Neural cell (in vitro differentiated cells): ENCODE results near the gene UNC5C. TPM values are rescaled to one million over a fixed set of nuclear protein-coding genes. Genes with fewer than 3 reads are reported as not detected.
A peak's percentile ranks its signal among the peaks of the same experiment; 100 is the strongest.

Experiments used
- H2AFZ ChIP-seq: fragments of 200-600, 300-800 bp; sonication (generic), shearing (Covaris generic); 2 replicates; pipeline ENCODE4 v1.6.0; 2014; ENCODE audit warnings: low read depth, mild to moderate bottlenecking, antibody characterized with exemption, low read length, moderate library complexity
- H3F3A ChIP-seq: fragments of 200-600 bp; shearing (Covaris generic); 2 replicates; pipeline ENCODE4 v1.6.1; 2016; ENCODE audit warnings: mild to moderate bottlenecking, moderate library complexity, mixed read lengths, antibody characterized with exemption, low read length; ENCODE audit not compliant: insufficient read depth, poor library complexity, severe bottlenecking
- H3K27ac ChIP-seq: fragments of 200-600, 300-800 bp; sonication (generic), shearing (Covaris generic); 2 replicates; pipeline ENCODE4 v1.5.1; 2014; ENCODE audit warnings: mild to moderate bottlenecking, low read length, moderate library complexity
- H3K27me3 ChIP-seq: fragments of 300-800, 200-600 bp; sonication (generic), shearing (Covaris generic); 2 replicates; pipeline ENCODE4 v1.6.0; 2014; ENCODE audit warnings: mild to moderate bottlenecking, low read depth, low read length, moderate library complexity; ENCODE audit not compliant: insufficient read depth
- H3K36me3 ChIP-seq: fragments of 300-800, 200-600 bp; sonication (generic), shearing (Covaris generic); 2 replicates; pipeline ENCODE4 v1.5.1; 2014; ENCODE audit warnings: mild to moderate bottlenecking, antibody characterized with exemption, low read length, moderate library complexity; ENCODE audit not compliant: insufficient read depth
- H3K4me2 ChIP-seq: fragments of 300-800, 200-600 bp; sonication (generic), shearing (Covaris generic); 2 replicates; pipeline ENCODE4 v1.6.0; 2014; ENCODE audit warnings: mild to moderate bottlenecking, low read length
- H3K4me3 ChIP-seq: fragments of 300-800, 200-600 bp; sonication (generic), shearing (Covaris generic); 2 replicates; pipeline ENCODE4 v1.5.1; 2014; ENCODE audit warnings: mild to moderate bottlenecking, low read length, moderate library complexity
- H3K79me2 ChIP-seq: fragments of 200-600 bp; shearing (Covaris generic); replicated peaks from 2 replicates; pipeline ENCODE4 v1.6.0; 2014; ENCODE audit warnings: mild to moderate bottlenecking, low read length, moderate library complexity; ENCODE audit not compliant: insufficient read depth
- H3K9ac ChIP-seq: fragments of 300-800, 200-600 bp; sonication (generic), shearing (Covaris generic); 2 replicates; pipeline ENCODE4 v1.6.1; 2016; ENCODE audit warnings: mild to moderate bottlenecking, low read length, mixed read lengths
- H3K9me2 ChIP-seq: fragments of 200-600 bp; shearing (Covaris generic); 2 replicates; pipeline ENCODE4 v1.6.1; 2016; ENCODE audit warnings: mild to moderate bottlenecking, low read length, mixed read lengths; ENCODE audit not compliant: insufficient read depth
- H3K9me3 ChIP-seq: fragments of 200-600, 300-800 bp; sonication (generic), shearing (Covaris generic); 2 replicates; pipeline ENCODE4 v1.6.1; 2016; ENCODE audit warnings: mild to moderate bottlenecking, mixed run types, low read length, moderate library complexity, mixed read lengths
- H4K20me1 ChIP-seq: fragments of 200-600 bp; shearing (Covaris generic); 2 replicates; pipeline ENCODE4 v1.6.1; 2016; ENCODE audit warnings: mild to moderate bottlenecking, mixed run types; ENCODE audit not compliant: insufficient read depth
- CTCF ChIP-seq: fragments of 450-650 bp; IDR thresholded peaks from 2 replicates; pipeline ENCODE4 v1.5.1; 2014; ENCODE audit warnings: antibody characterized with exemption, mild to moderate bottlenecking, moderate library complexity; ENCODE audit not compliant: poor library complexity, severe bottlenecking
- EP300 ChIP-seq: fragments of 450-650 bp; conservative IDR thresholded peaks from 2 replicates; pipeline ENCODE4 v1.6.1; 2014; ENCODE audit warnings: antibody characterized with exemption, mild to moderate bottlenecking, moderate library complexity; ENCODE audit not compliant: poor library complexity, severe bottlenecking
- EZH2 ChIP-seq: fragments of 200-600, 300-800 bp; shearing (Covaris generic), sonication (generic); IDR thresholded peaks from 2 replicates; pipeline ENCODE4 v1.6.1; 2014; ENCODE audit warnings: antibody characterized with exemption, low read length, borderline replicate concordance, mild to moderate bottlenecking; ENCODE audit not compliant: insufficient read depth, poor library complexity, severe bottlenecking
- MXI1 ChIP-seq: fragments of 450-650 bp; conservative IDR thresholded peaks from 2 replicates; pipeline ENCODE4 v1.6.1; 2014; ENCODE audit warnings: antibody characterized with exemption, mild to moderate bottlenecking; ENCODE audit not compliant: poor library complexity, severe bottlenecking
- POLR2AphosphoS5 ChIP-seq: IDR thresholded peaks from 2 replicates; pipeline ENCODE4 v1.6.1; 2012
- RAD21 ChIP-seq: fragments of 450-650 bp; conservative IDR thresholded peaks from 2 replicates; pipeline ENCODE4 v1.6.1; 2014; ENCODE audit warnings: antibody characterized with exemption, mild to moderate bottlenecking, moderate library complexity
- SMC3 ChIP-seq: fragments of 450-650 bp; conservative IDR thresholded peaks from 2 replicates; pipeline ENCODE4 v1.6.1; 2014; ENCODE audit warnings: antibody characterized with exemption, mild to moderate bottlenecking, moderate library complexity; ENCODE audit not compliant: poor library complexity
- TAF1 ChIP-seq: IDR thresholded peaks from 2 replicates; pipeline ENCODE4 v1.6.1; 2012; ENCODE audit warnings: low read depth
- polyA minus RNA-seq: library from RNA; depleted of rRNA, polyadenylated mRNA; stranded (reverse); fragments of >200 nt; gene quantifications from 2 replicates; pipeline ENCODE4 v1.2.3, GENCODE V29; 2014
- polyA plus RNA-seq: library from polyadenylated mRNA; depleted of rRNA; stranded (reverse); fragments of >200 nt; gene quantifications from 2 replicates; pipeline ENCODE4 v1.2.3, GENCODE V29; 2014

The UNC5C gene
- polyA plus RNA-seq (0.56 and 0.72 TPM in 2 replicates), polyA minus RNA-seq (2.2 and 2.5 TPM in 2 replicates)

- Histone ChIP-seq H3K27me3 (peaks cover 69% of the 10 kb centered on the region), H3K9me2 (no peaks in the 10 kb centered on the region), H2AFZ (no peak within 1 kb of the TSS), H3F3A (no peaks in the 10 kb centered on the region), H3K79me2 (no peaks in the 10 kb centered on the region), H3K36me3 (no peaks in the 10 kb centered on the region), H3K27ac (no peak within 1 kb of the TSS), H3K9ac (peak within 1 kb of the TSS; percentile 31), H4K20me1 (no peaks in the 10 kb centered on the region), H3K4me2 (peak within 1 kb of the TSS; percentile 68), H3K9me3 (no peaks in the 10 kb centered on the region), H3K4me3 (peak within 1 kb of the TSS; percentile 74)
- TF ChIP-seq CTCF (peak; percentile 17), POLR2AphosphoS5 (no peak), RAD21 (peak; percentile 31)
Measured at GRCh38 chr4:95548738-95549245, at the start of gene UNC5C. UNC5C (minus strand) TSS chr4:95548973.

- H3K79me2 ChIP-seq = no peaks in the 10 kb centered on the region
- H3K36me3 ChIP-seq = no peaks in the 10 kb centered on the region
- H3K9me2 ChIP-seq = no peaks in the 10 kb centered on the region
- no peaks in the 10 kb centered on the region for H3K9me3 ChIP-seq
- no peaks in the 10 kb centered on the region for H3F3A ChIP-seq
- H2AFZ ChIP-seq = no peak overlapping the region
- H4K20me1 ChIP-seq = no peaks in the 10 kb centered on the region
- H3K27me3 ChIP-seq = no peaks in the 10 kb centered on the region
- TF ChIP-seq EP300 (no peak), SMC3 (no peak), EZH2 (no peak), RAD21 (no peak)
- no peak overlapping the region for H3K9ac ChIP-seq
- no peak overlapping the region for H3K4me2 ChIP-seq
- H3K27ac ChIP-seq = no peak overlapping the region
- no peak overlapping the region for H3K4me3 ChIP-seq
Measured at GRCh38 chr4:95596676-95597075, 47.9 kb upstream of the UNC5C start.

- H2AFZ ChIP-seq = no peak overlapping the region
Measured at GRCh38 chr4:95594629-95595028, 45.9 kb upstream of the UNC5C start.

More at GRCh38 chr4:95594629-95595028, 45.9 kb upstream of the UNC5C start:
- Histone ChIP-seq H3F3A (no peaks in the 10 kb centered on the region), H4K20me1 (no peaks in the 10 kb centered on the region), H3K4me3 (no peak overlapping the region), H3K9me2 (no peaks in the 10 kb centered on the region), H3K27me3 (no peaks in the 10 kb centered on the region), H3K27ac (no peak overlapping the region), H3K4me2 (no peak overlapping the region), H3K9ac (no peak overlapping the region), H3K36me3 (no peaks in the 10 kb centered on the region), H3K9me3 (no peaks in the 10 kb centered on the region), H3K79me2 (no peaks in the 10 kb centered on the region)
- TF ChIP-seq SMC3 (no peak), CTCF (no peak), MXI1 (no peak), RAD21 (no peak), EZH2 (no peak), TAF1 (no peak), EP300 (no peak)
